NCI-H2196 (cell line): Measurements from ENCODE around the gene FOXD4L5.
"Not testable (repeated sequence)": the region's sequence is repeated elsewhere in the genome, so short reads cannot be mapped to it uniquely, and the experiment has no call there.

ENCODE experiments used
- DNase-seq: peaks from one replicate; lab custom pipeline; 2025; ENCODE audit not compliant: unreplicated experiment; lab: John Stamatoyannopoulos, UW

The FOXD4L5 gene

GRCh38 chr9:65285109-65285508 is at the start of gene FOXD4L5:
Gene FOXD4L5, minus strand, starts transcription at chr9:65285209. Its CDS starts 832 bp downstream, at chr9:65284377.
- DNase-seq = not testable (repeated sequence)

- DNase-seq = not testable (repeated sequence)
Measured at GRCh38 chr9:65283943-65284342, 1.1 kb downstream of the FOXD4L5 start.

- not testable (repeated sequence) for DNase-seq
Measured at GRCh38 chr9:65282976-65283375, 2.0 kb downstream of the FOXD4L5 start.
